Measurements from ENCODE around the gene ANO3. TPM values are rescaled to one million over a fixed set of nuclear protein-coding genes. Genes with fewer than 3 reads are reported as not detected.

ANO3 gene
- total and polyA plus RNA-seq, 2 donors from 2014 or later, result 0.30 to 1.5 TPM

DNA sequence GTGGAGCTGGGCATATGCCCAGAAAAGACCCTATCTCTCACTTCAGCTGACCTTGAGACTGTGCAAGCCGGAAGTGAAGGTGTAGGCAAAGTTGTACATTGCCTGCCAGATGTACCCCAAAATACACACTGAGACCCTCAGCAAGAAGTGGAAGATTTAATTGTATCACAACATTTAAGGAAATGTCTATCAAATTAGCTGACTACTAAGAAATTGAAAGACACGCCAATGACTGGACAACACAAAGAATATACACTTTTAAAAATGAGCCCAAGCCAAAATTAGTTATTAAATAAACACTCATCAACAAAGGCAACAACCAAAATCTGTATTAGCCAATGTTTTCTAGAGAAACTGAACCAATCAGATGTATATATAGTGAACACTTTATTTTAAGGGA, 7.7 kb upstream of the ANO3 start:
- intact Hi-C loops (cut with DNase I), result no loop called here

GRCh38 chr11:26326793-26327400, 5.0 kb upstream of the ANO3 start:
- Histone ChIP-seq H3K9ac (ENCODE audit: low read length in 3 of 3) (no peak overlapping the region), H3K27me3 (ENCODE audit: control insufficient read depth, insufficient read depth, low read length) (no peaks in the 10 kb centered on the region), H3K4me1 (ENCODE audit: control insufficient read depth in 2 of 3, insufficient read depth in 2 of 3, low read depth in 1 of 3, low read length in 3 of 3) (no peaks in the 10 kb centered on the region), H3K4me3 (ENCODE audit: low read length in 3 of 3) (no peak overlapping the region), H3K27ac (ENCODE audit: low read depth in 2 of 2, low read length in 2 of 2) (no peak overlapping the region), H3K36me3 (ENCODE audit: control insufficient read depth in 2 of 3, insufficient read depth in 3 of 3, low read length in 3 of 3) (no peaks in the 10 kb centered on the region), H3K9me3 (ENCODE audit: control insufficient read depth in 2 of 3, insufficient read depth in 1 of 3, low read length in 3 of 3) (no peaks in the 10 kb centered on the region)
- DNase-seq, result no peak
- FAIRE-seq, result no peak
- TF ChIP-seq, protein P1, sequence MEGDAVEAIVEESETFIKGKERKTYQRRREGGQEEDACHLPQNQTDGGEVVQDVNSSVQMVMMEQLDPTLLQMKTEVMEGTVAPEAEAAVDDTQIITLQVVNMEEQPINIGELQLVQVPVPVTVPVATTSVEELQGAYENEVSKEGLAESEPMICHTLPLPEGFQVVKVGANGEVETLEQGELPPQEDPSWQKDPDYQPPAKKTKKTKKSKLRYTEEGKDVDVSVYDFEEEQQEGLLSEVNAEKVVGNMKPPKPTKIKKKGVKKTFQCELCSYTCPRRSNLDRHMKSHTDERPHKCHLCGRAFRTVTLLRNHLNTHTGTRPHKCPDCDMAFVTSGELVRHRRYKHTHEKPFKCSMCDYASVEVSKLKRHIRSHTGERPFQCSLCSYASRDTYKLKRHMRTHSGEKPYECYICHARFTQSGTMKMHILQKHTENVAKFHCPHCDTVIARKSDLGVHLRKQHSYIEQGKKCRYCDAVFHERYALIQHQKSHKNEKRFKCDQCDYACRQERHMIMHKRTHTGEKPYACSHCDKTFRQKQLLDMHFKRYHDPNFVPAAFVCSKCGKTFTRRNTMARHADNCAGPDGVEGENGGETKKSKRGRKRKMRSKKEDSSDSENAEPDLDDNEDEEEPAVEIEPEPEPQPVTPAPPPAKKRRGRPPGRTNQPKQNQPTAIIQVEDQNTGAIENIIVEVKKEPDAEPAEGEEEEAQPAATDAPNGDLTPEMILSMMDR (IDR thresholded peaks at IDR 0.05; ENCODE audit: borderline replicate concordance, extremely low read depth, insufficient read depth), result no peak
- intact Hi-C loops (cut with DNase I), result no loop called here

More for the DNA sequence above, 7.7 kb upstream of the ANO3 start:
- no peaks in the 10 kb centered on the region for H3K9me3 ChIP-seq (ENCODE audit: control insufficient read depth in 2 of 3, insufficient read depth in 1 of 3, low read length in 3 of 3)
- no peaks in the 10 kb centered on the region for H3K27me3 ChIP-seq (ENCODE audit: control insufficient read depth, insufficient read depth, low read length)
- FAIRE-seq, result no peak
- no peak overlapping the region for H3K27ac ChIP-seq (ENCODE audit: low read depth in 2 of 2, low read length in 2 of 2)
- DNase-seq, result no peak
- TF ChIP-seq, protein P1 (IDR thresholded peaks at IDR 0.05; ENCODE audit: borderline replicate concordance, extremely low read depth, insufficient read depth), result no peak
- H3K9ac ChIP-seq (ENCODE audit: low read length in 3 of 3), result no peak overlapping the region
- no peak overlapping the region for H3K4me3 ChIP-seq (ENCODE audit: low read length in 3 of 3)
- H3K36me3 ChIP-seq (ENCODE audit: control insufficient read depth in 2 of 3, insufficient read depth in 3 of 3, low read length in 3 of 3), result no peaks in the 10 kb centered on the region
- no peaks in the 10 kb centered on the region for H3K4me1 ChIP-seq (ENCODE audit: control insufficient read depth in 2 of 3, insufficient read depth in 2 of 3, low read depth in 1 of 3, low read length in 3 of 3)

GRCh38 chr11:26329206-26329605, 2.7 kb upstream of the ANO3 start:
- no peak overlapping the region for H3K27ac ChIP-seq (ENCODE audit: low read depth in 2 of 2, low read length in 2 of 2)
- H3K36me3 ChIP-seq (ENCODE audit: control insufficient read depth in 2 of 3, insufficient read depth in 3 of 3, low read length in 3 of 3), result no peaks in the 10 kb centered on the region
- no peaks in the 10 kb centered on the region for H3K9me3 ChIP-seq (ENCODE audit: control insufficient read depth in 2 of 3, insufficient read depth in 1 of 3, low read length in 3 of 3)
- H3K9ac ChIP-seq (ENCODE audit: low read length in 3 of 3), result no peak overlapping the region
- no peak overlapping the region for H3K4me3 ChIP-seq (ENCODE audit: low read length in 3 of 3)
- no peaks in the 10 kb centered on the region for H3K4me1 ChIP-seq (ENCODE audit: control insufficient read depth in 2 of 3, insufficient read depth in 2 of 3, low read depth in 1 of 3, low read length in 3 of 3)
- TF ChIP-seq, protein P1 (IDR thresholded peaks at IDR 0.05; ENCODE audit: borderline replicate concordance, extremely low read depth, insufficient read depth), result no peak
- intact Hi-C loops (cut with DNase I), result no loop called here
- H3K27me3 ChIP-seq (ENCODE audit: control insufficient read depth, insufficient read depth, low read length), result peaks cover 2% of the 10 kb centered on the region
- no peak for DNase-seq
- no peak for FAIRE-seq

DNA sequence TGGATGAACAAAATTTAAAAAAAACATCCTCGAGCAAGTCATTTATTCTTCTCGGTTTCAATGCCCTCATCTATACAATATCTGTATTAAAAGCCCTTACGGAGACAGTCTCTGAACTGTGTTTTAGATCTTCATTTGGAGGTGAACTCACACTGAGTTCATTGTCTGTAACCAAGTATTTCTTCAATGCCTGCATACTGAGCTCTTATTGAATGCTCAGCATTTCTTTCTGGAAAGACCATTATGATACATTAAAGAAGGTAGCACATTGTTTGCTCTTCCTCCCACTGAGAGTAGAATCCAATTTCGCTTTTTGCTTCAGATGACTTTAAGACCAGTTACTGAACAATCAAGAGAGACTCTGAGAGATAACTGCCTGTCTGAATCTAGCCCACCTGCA, 1.7 kb upstream of the ANO3 start:
- FAIRE-seq, result no peak
- TF ChIP-seq, protein P1 (IDR thresholded peaks at IDR 0.05; ENCODE audit: borderline replicate concordance, extremely low read depth, insufficient read depth), result no peak
- Histone ChIP-seq H3K27me3 (ENCODE audit: control insufficient read depth, insufficient read depth, low read length) (peaks cover 2% of the 10 kb centered on the region), H3K27ac (ENCODE audit: low read depth in 2 of 2, low read length in 2 of 2) (no peak overlapping the region), H3K9me3 (ENCODE audit: control insufficient read depth in 2 of 3, insufficient read depth in 1 of 3, low read length in 3 of 3) (no peaks in the 10 kb centered on the region), H3K9ac (ENCODE audit: low read length in 3 of 3) (no peak overlapping the region), H3K4me3 (ENCODE audit: low read length in 3 of 3) (no peak overlapping the region), H3K4me1 (ENCODE audit: control insufficient read depth in 2 of 3, insufficient read depth in 2 of 3, low read depth in 1 of 3, low read length in 3 of 3) (no peaks in the 10 kb centered on the region), H3K36me3 (ENCODE audit: control insufficient read depth in 2 of 3, insufficient read depth in 3 of 3, low read length in 3 of 3) (no peaks in the 10 kb centered on the region)
- intact Hi-C loops (cut with DNase I), result no loop called here
- no peak for DNase-seq
